Non-pigmented ciliary epithelial cell (primary cell): Measurements from ENCODE around the gene AADACL4.

Experiments used
- DNase-seq: peaks from one replicate; pipeline ENCODE4 v3.0.0-alpha.2; 2010; ENCODE audit warnings: low read depth

Gene AADACL4

GRCh38 chr1:12643785-12644184 is at the start of gene AADACL4:
Gene AADACL4 (plus strand): TSS chr1:12644085. CDS start chr1:12644547, 462 bp downstream.
- DNase-seq: no peak

GRCh38 chr1:12594490-12594889 is 49.4 kb upstream of the AADACL4 start:
- no peak for DNase-seq

- no peak for DNase-seq
Measured at GRCh38 chr1:12594966-12595756, 48.7 kb upstream of the AADACL4 start.

GRCh38 chr1:12595757-12596006 is 48.2 kb upstream of the AADACL4 start:
- DNase-seq: no peak

- peak; percentile 96 for DNase-seq
Measured at GRCh38 chr1:12596007-12596821, 47.7 kb upstream of the AADACL4 start.

GRCh38 chr1:12597792-12598191 is 46.1 kb upstream of the AADACL4 start:
- no peak for DNase-seq

- no peak for DNase-seq
Measured at GRCh38 chr1:12598974-12599373, 44.9 kb upstream of the AADACL4 start.

- no peak for DNase-seq
Measured at GRCh38 chr1:12599657-12600056, 44.2 kb upstream of the AADACL4 start.

GRCh38 chr1:12600335-12600734 is 43.5 kb upstream of the AADACL4 start:
- no peak for DNase-seq

- no peak for DNase-seq
Measured at GRCh38 chr1:12600880-12601633, 42.8 kb upstream of the AADACL4 start.

GRCh38 chr1:12601700-12602658 is 41.9 kb upstream of the AADACL4 start:
- no peak for DNase-seq

GRCh38 chr1:12602659-12603024 is 41.2 kb upstream of the AADACL4 start:
- no peak for DNase-seq

GRCh38 chr1:12603224-12603623 is 40.7 kb upstream of the AADACL4 start:
- no peak for DNase-seq

- peak; percentile 99 for DNase-seq
Measured at GRCh38 chr1:12604114-12604874, 39.6 kb upstream of the AADACL4 start.

- DNase-seq: no peak
Measured at GRCh38 chr1:12604986-12605385, 38.9 kb upstream of the AADACL4 start.

GRCh38 chr1:12607263-12607662 is 36.6 kb upstream of the AADACL4 start:
- no peak for DNase-seq

GRCh38 chr1:12608311-12608957 is 35.5 kb upstream of the AADACL4 start:
- no peak for DNase-seq

GRCh38 chr1:12609469-12610003 is 34.3 kb upstream of the AADACL4 start:
- DNase-seq: no peak

GRCh38 chr1:12610305-12610935 is 33.5 kb upstream of the AADACL4 start:
- DNase-seq: no peak

GRCh38 chr1:12610941-12611340 is 32.9 kb upstream of the AADACL4 start:
- no peak for DNase-seq
